ENCODE measurements around the gene DYNLT1. TPM values are rescaled to one million over a fixed set of nuclear protein-coding genes. Genes with fewer than 3 reads are reported as not detected.
"Not testable (repeated sequence)": the region's sequence is repeated elsewhere in the genome, so short reads cannot be mapped to it uniquely, and the experiment has no call there.

The DYNLT1 gene
- polyA plus RNA-seq, 2 of the 4 experiments (the other 2 are of a cell fraction) = 130 to 174 TPM

GRCh38 chr6:158634695-158635426 is 9.7 kb downstream of the DYNLT1 start (continued):
- TF ChIP-seq RFX5 (IDR thresholded peaks at IDR 0.05) = no peak

- WGBS (ENCODE audit: missing lambda C conversion rate) = 90% methylated on average over 11 of the region's 11 CpGs
- ChIA-PET POLR2A (no interaction called here), CTCF (interaction anchor here (1.1 kb wide), 1 partner anchor 28 kb away, joined by 3 read pairs; no protein-coding TSS in a partner anchor)
- H3K4me3 ChIP-seq = no peak overlapping the region
- H3K4me1 ChIP-seq = peaks cover 22% of the 10 kb centered on the region
- H3K27ac ChIP-seq = peak overlapping the region in 1 of 2 experiments; percentile 80; a peak in 3 of 6 replicates
- DNase-seq (ENCODE audit: low read depth in 1 of 2, low spot score in 1 of 2) = no peak
- no peak overlapping the region for H3K4me2 ChIP-seq
- ATAC-seq = no peak
- FAIRE-seq = no peak
- H3K9me3 ChIP-seq = no peaks in the 10 kb centered on the region
- TF ChIP-seq PHF8 (IDR thresholded peaks at IDR 0.05; ENCODE audit: borderline replicate concordance, low read depth) (no peak), RNF2 (IDR thresholded peaks at IDR 0.05; ENCODE audit: borderline replicate concordance, low read depth) (no peak), POLR2A (IDR thresholded peaks at IDR 0.05; ENCODE audit: low read length) (no peak), MAFK (IDR thresholded peaks at IDR 0.05; ENCODE audit: partially characterized antibody) (no peak), ZC3H11A (IDR thresholded peaks at IDR 0.05) (no peak), EP300 (IDR thresholded peaks at IDR 0.05) (no peak), SMC3 (IDR thresholded peaks at IDR 0.05) (no peak), NPAS2 (CRISPR knock-in tag; IDR thresholded peaks at IDR 0.05; ENCODE audit: borderline replicate concordance) (no peak), USF2 (IDR thresholded peaks at IDR 0.05) (no peak), HOXB5 (CRISPR knock-in tag; IDR thresholded peaks at IDR 0.05) (no peak), KDM5A (IDR thresholded peaks at IDR 0.05) (no peak), E2F6 (IDR thresholded peaks at IDR 0.05; ENCODE audit: borderline replicate concordance, low read depth) (no peak)
- TF ChIP-seq, protein P1, sequence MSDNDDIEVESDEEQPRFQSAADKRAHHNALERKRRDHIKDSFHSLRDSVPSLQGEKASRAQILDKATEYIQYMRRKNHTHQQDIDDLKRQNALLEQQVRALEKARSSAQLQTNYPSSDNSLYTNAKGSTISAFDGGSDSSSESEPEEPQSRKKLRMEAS (IDR thresholded peaks at IDR 0.05) = no peak
- TF ChIP-seq, protein P2, sequence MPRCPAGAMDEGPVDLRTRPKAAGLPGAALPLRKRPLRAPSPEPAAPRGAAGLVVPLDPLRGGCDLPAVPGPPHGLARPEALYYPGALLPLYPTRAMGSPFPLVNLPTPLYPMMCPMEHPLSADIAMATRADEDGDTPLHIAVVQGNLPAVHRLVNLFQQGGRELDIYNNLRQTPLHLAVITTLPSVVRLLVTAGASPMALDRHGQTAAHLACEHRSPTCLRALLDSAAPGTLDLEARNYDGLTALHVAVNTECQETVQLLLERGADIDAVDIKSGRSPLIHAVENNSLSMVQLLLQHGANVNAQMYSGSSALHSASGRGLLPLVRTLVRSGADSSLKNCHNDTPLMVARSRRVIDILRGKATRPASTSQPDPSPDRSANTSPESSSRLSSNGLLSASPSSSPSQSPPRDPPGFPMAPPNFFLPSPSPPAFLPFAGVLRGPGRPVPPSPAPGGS (IDR thresholded peaks at IDR 0.05) = no peak
- TF ChIP-seq, protein P3, sequence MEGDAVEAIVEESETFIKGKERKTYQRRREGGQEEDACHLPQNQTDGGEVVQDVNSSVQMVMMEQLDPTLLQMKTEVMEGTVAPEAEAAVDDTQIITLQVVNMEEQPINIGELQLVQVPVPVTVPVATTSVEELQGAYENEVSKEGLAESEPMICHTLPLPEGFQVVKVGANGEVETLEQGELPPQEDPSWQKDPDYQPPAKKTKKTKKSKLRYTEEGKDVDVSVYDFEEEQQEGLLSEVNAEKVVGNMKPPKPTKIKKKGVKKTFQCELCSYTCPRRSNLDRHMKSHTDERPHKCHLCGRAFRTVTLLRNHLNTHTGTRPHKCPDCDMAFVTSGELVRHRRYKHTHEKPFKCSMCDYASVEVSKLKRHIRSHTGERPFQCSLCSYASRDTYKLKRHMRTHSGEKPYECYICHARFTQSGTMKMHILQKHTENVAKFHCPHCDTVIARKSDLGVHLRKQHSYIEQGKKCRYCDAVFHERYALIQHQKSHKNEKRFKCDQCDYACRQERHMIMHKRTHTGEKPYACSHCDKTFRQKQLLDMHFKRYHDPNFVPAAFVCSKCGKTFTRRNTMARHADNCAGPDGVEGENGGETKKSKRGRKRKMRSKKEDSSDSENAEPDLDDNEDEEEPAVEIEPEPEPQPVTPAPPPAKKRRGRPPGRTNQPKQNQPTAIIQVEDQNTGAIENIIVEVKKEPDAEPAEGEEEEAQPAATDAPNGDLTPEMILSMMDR (IDR thresholded peaks at IDR 0.05) = no peak
- TF ChIP-seq, protein P4, sequence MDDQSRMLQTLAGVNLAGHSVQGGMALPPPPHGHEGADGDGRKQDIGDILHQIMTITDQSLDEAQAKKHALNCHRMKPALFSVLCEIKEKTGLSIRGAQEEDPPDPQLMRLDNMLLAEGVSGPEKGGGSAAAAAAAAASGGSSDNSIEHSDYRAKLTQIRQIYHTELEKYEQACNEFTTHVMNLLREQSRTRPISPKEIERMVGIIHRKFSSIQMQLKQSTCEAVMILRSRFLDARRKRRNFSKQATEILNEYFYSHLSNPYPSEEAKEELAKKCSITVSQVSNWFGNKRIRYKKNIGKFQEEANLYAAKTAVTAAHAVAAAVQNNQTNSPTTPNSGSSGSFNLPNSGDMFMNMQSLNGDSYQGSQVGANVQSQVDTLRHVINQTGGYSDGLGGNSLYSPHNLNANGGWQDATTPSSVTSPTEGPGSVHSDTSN (IDR thresholded peaks at IDR 0.05) = no peak
Observed at GRCh38 chr6:158633127-158633526, 11.4 kb downstream of the DYNLT1 start.

- peaks cover 22% of the 10 kb centered on the region for H3K4me1 ChIP-seq
- H3K27ac ChIP-seq = peak overlapping the region; percentile 41 to 80; a peak in 5 of 6 replicates
- H3K4me2 ChIP-seq = peak overlapping the region; percentile 17
- DNase-seq (ENCODE audit: low read depth in 1 of 2, low spot score in 1 of 2); POLR2A ChIA-PET; H3K9me3 ChIP-seq; ATAC-seq; FAIRE-seq; H3K4me3 ChIP-seq: not testable (repeated sequence)
- CTCF ChIA-PET = interaction anchor here (1.1 kb wide), 1 partner anchor 28 kb away, joined by 3 read pairs; no protein-coding TSS in a partner anchor
- 98% methylated on average over 2 of the region's 3 CpGs for WGBS (ENCODE audit: missing lambda C conversion rate)
Observed at GRCh38 chr6:158632538-158633119, 11.9 kb downstream of the DYNLT1 start.

All from A549 (cell line).